IMR-90 (cell line): Measurements from ENCODE around the gene GALNT17. TPM values are rescaled to one million over a fixed set of nuclear protein-coding genes. Genes with fewer than 3 reads are reported as not detected.

Source experiments
- ATAC-seq: fragments of 200-7000 bp; cut with Tn5 transposase; 2 replicates; pipeline ENCODE4 v1.9.1; 2020; ENCODE audit warnings: low read depth, mild to moderate bottlenecking, moderate library complexity
- BruUV-seq: library from RNA; stranded (reverse); fragments of 400-500 nt; replicated peaks from 2 replicates; lab custom pipeline; 2021; lab: Mats Ljungman, UMichigan
- CTCF ChIA-PET: fragments of 300-600 bp; formaldehyde crosslinking; extraction: SDS; loops from one replicate; lab custom pipeline; 2021; ENCODE audit warnings: antibody characterized with exemption; lab: Yijun Ruan, JAX
- POLR2A ChIA-PET: fragments of 300-600 bp; sonication (Branson Sonifier 250); formaldehyde crosslinking; loops from one replicate; lab custom pipeline; 2022; ENCODE audit warnings: antibody characterized with exemption; ENCODE audit not compliant: unreplicated experiment; lab: Charles Lee
- DNase-seq: peaks from one replicate; pipeline ENCODE4 v3.0.0; 2013
- H2AFZ ChIP-seq: replicated peaks from 2 replicates; pipeline ENCODE3; 2013; ENCODE audit warnings: low read length, mild to moderate bottlenecking; ENCODE audit not compliant: poor library complexity
- H2AK5ac ChIP-seq: 2 replicates; pipeline ENCODE4 v1.6.1; 2013; ENCODE audit warnings: low read depth, low read length, inconsistent platforms
- H2AK9ac ChIP-seq: replicated peaks from 2 replicates; pipeline ENCODE3; 2013; ENCODE audit warnings: mild to moderate bottlenecking, low read depth, low read length, moderate library complexity; ENCODE audit not compliant: poor library complexity
- H2BK120ac ChIP-seq: 2 replicates; pipeline ENCODE4 v1.6.1; 2013; ENCODE audit warnings: low read depth, low read length, inconsistent platforms
- H2BK15ac ChIP-seq: 3 replicates; pipeline ENCODE4 v1.6.1; 2013; ENCODE audit warnings: low read depth, low read length, inconsistent platforms
- H2BK20ac ChIP-seq: 2 replicates; pipeline ENCODE4 v1.6.1; 2013; ENCODE audit warnings: low read depth, mild to moderate bottlenecking, inconsistent platforms, low read length, moderate library complexity
- H2BK5ac ChIP-seq: 2 replicates; pipeline ENCODE4 v1.6.1; 2013; ENCODE audit warnings: mild to moderate bottlenecking, low read depth, low read length, inconsistent platforms; ENCODE audit not compliant: poor library complexity, severe bottlenecking
- H3K14ac ChIP-seq: replicated peaks from 2 replicates; pipeline ENCODE4 v1.6.1; 2013; ENCODE audit warnings: low read depth, low read length, inconsistent platforms
- H3K18ac ChIP-seq: 2 replicates; pipeline ENCODE4 v1.6.1; 2013; ENCODE audit warnings: low read depth, low read length, control low read depth
- H3K23ac ChIP-seq: 2 replicates; pipeline ENCODE4 v1.6.1; 2013; ENCODE audit warnings: low read depth, low read length, inconsistent platforms
- H3K27ac ChIP-seq: 2 replicates; pipeline ENCODE4 v1.5.1; 2013; ENCODE audit warnings: mild to moderate bottlenecking, control low read depth, low read length; ENCODE audit not compliant: insufficient read depth
- H3K27me3 ChIP-seq: 2 replicates; pipeline ENCODE4 v1.6.1; 2013; ENCODE audit warnings: low read length; ENCODE audit not compliant: control insufficient read depth, insufficient read depth
- H3K36me3 ChIP-seq: 2 replicates; pipeline ENCODE4 v1.6.1; 2013; ENCODE audit warnings: low read length, mixed read lengths; ENCODE audit not compliant: control insufficient read depth, insufficient read depth
- H3K4ac ChIP-seq: 2 replicates; pipeline ENCODE4 v1.6.1; 2013; ENCODE audit warnings: low read depth, low read length, inconsistent platforms
- H3K4me1 ChIP-seq: 2 replicates; pipeline ENCODE4 v1.6.1; 2013; ENCODE audit warnings: low read length, mixed read lengths; ENCODE audit not compliant: control insufficient read depth, insufficient read depth
- H3K4me2 ChIP-seq: 2 replicates; pipeline ENCODE4 v1.6.1; 2013; ENCODE audit warnings: low read depth, mild to moderate bottlenecking, control low read depth, low read length, moderate library complexity
- H3K4me3 ChIP-seq: 2 replicates; pipeline ENCODE4 v1.5.1; 2013; ENCODE audit warnings: low read depth, mild to moderate bottlenecking, control low read depth, low read length, moderate library complexity; ENCODE audit not compliant: insufficient read depth
- H3K56ac ChIP-seq: 2 replicates; pipeline ENCODE4 v1.6.1; 2013; ENCODE audit warnings: low read length, inconsistent platforms; ENCODE audit not compliant: insufficient read depth; ENCODE audit errors: extremely low read depth
- H3K79me1 ChIP-seq, 2 experiments: 2 replicates each; pipeline ENCODE4 v1.6.1; 2013; ENCODE audit warnings: low read length in 2 of 2, inconsistent platforms in 1 of 2, low read depth in 1 of 2
- H3K9ac ChIP-seq: 2 replicates; pipeline ENCODE4 v1.6.1; 2013; ENCODE audit warnings: low read depth, low read length, control low read depth
- H3K9me1 ChIP-seq: 2 replicates; pipeline ENCODE4 v1.6.1; 2013; ENCODE audit warnings: low read length, inconsistent platforms; ENCODE audit not compliant: insufficient read depth
- H3K9me3 ChIP-seq: 2 replicates; pipeline ENCODE4 v1.6.1; 2013; ENCODE audit warnings: low read length; ENCODE audit not compliant: control insufficient read depth, insufficient read depth
- H4K20me1 ChIP-seq: 2 replicates; pipeline ENCODE4 v1.6.1; 2013; ENCODE audit warnings: low read length, inconsistent platforms; ENCODE audit not compliant: insufficient read depth
- H4K5ac ChIP-seq: 2 replicates; pipeline ENCODE4 v1.6.1; 2013; ENCODE audit warnings: mild to moderate bottlenecking, low read depth, low read length, control low read depth
- H4K8ac ChIP-seq, 2 experiments: 2 replicates each; pipeline ENCODE4 v1.6.1; 2013; ENCODE audit warnings: low read depth in 2 of 2, low read length in 2 of 2, control low read depth in 1 of 2, inconsistent platforms in 1 of 2
- H4K91ac ChIP-seq: 2 replicates; pipeline ENCODE4 v1.6.1; 2013; ENCODE audit warnings: low read depth, low read length, inconsistent platforms; ENCODE audit not compliant: insufficient read depth
- BHLHE40 ChIP-seq: fragments of 150-350 bp; IDR thresholded peaks from 2 replicates; pipeline ENCODE4 v1.6.1; 2016; ENCODE audit warnings: mild to moderate bottlenecking, low read depth, low read length
- CEBPB ChIP-seq: IDR thresholded peaks from 2 replicates; pipeline ENCODE4 v1.6.1; 2012; ENCODE audit warnings: low read depth, low read length, improper control_type of control experiment
- CHD1 ChIP-seq: IDR thresholded peaks from 2 replicates; pipeline ENCODE4 v1.6.1; 2012; ENCODE audit warnings: low read depth, low read length, improper control_type of control experiment
- FOS ChIP-seq: fragments of 150-350 bp; IDR thresholded peaks from 2 replicates; pipeline ENCODE4 v1.6.1; 2016; ENCODE audit warnings: low read depth, low read length
- MAFK ChIP-seq: IDR thresholded peaks from 2 replicates; pipeline ENCODE4 v1.6.1; 2012; ENCODE audit warnings: low read depth, low read length, improper control_type of control experiment
- MAZ ChIP-seq: IDR thresholded peaks from 2 replicates; pipeline ENCODE4 v1.6.1; 2012; ENCODE audit warnings: low read depth, mild to moderate bottlenecking, low read length, improper control_type of control experiment, moderate library complexity, borderline replicate concordance
- MXI1 ChIP-seq: IDR thresholded peaks from 2 replicates; pipeline ENCODE4 v1.6.1; 2012; ENCODE audit warnings: low read depth, mild to moderate bottlenecking, low read length, moderate library complexity, borderline replicate concordance
- NFE2L2 ChIP-seq: fragments of 150-350 bp; IDR thresholded peaks from 2 replicates; pipeline ENCODE4 v1.6.1; 2016; ENCODE audit warnings: low read depth, mild to moderate bottlenecking, low read length
- POLR2A ChIP-seq: IDR thresholded peaks from 2 replicates; pipeline ENCODE4 v1.6.1; 2012; ENCODE audit warnings: mild to moderate bottlenecking, low read depth, low read length
- RAD21 ChIP-seq: IDR thresholded peaks from 2 replicates; pipeline ENCODE4 v1.6.1; 2012; ENCODE audit warnings: low read length, improper control_type of control experiment
- RCOR1 ChIP-seq: IDR thresholded peaks from 2 replicates; pipeline ENCODE4 v1.6.1; 2012; ENCODE audit warnings: mild to moderate bottlenecking, low read length, improper control_type of control experiment; ENCODE audit not compliant: insufficient replicate concordance
- RFX5 ChIP-seq: IDR thresholded peaks from 2 replicates; pipeline ENCODE4 v1.8.0; 2012; ENCODE audit warnings: low read depth, mild to moderate bottlenecking, low read length, moderate library complexity
- USF2 ChIP-seq: fragments of 150-350 bp; IDR thresholded peaks from 2 replicates; pipeline ENCODE4 v1.6.1; 2017; ENCODE audit warnings: mild to moderate bottlenecking, antibody characterized with exemption, low read length, low read depth
- WGBS, 2 experiments: methylation state at CpG; one replicate each; pipeline versions ENCODE4 v1.1.5 to v1.1.7; 2013; ENCODE audit warnings: missing lambda C conversion rate in 2 of 2; ENCODE audit not compliant: insufficient read length in 1 of 2; ENCODE audit errors: extremely low coverage in 2 of 2; 5-methylcytosine and 5-hydroxymethylcytosine counted together
- dilution Hi-C: fragments of 300-500 bp; cut with HindIII; formaldehyde crosslinking; loops from one replicate; pipeline ENCODE4 v1.14.3; 2018; ENCODE audit warnings: low sequenced_read_pairs; ENCODE audit not compliant: unreplicated experiment
- in situ Hi-C: fragments of 300-500 bp; cut with MboI; formaldehyde crosslinking; loops from 3 replicates; pipeline ENCODE4 v1.14.3; 2019; ENCODE audit warnings: low sequenced_read_pairs, inconsistent platforms, mixed read lengths
- intact Hi-C: fragments of 100-400 bp; cut with micrococcal nuclease; formaldehyde crosslinking; loops from 2 replicates; pipeline ENCODE4 v1.10.0; 2022
- polyA plus RNA-seq, 3 experiments: library from polyadenylated mRNA; depleted of rRNA; stranded (reverse); fragments of >200 nt; gene quantifications; 2 replicates each; pipeline ENCODE4 v1.2.3, GENCODE V29; 2012; ENCODE audit warnings: low replicate concordance in 1 of 3
- total RNA-seq: library from RNA; depleted of rRNA; stranded (reverse); fragments of >200 nt; gene quantifications from 2 replicates; pipeline ENCODE4 v1.2.3, GENCODE V29; 2012
- TF ChIP-seq, protein P1 (sequence below): conservative IDR thresholded peaks from 2 replicates; pipeline ENCODE4 v1.5.1; 2012; ENCODE audit warnings: mild to moderate bottlenecking, low read depth, low read length, improper control_type of control experiment
- TF ChIP-seq, protein P2 (sequence below): fragments of 150-350 bp; IDR thresholded peaks from 2 replicates; pipeline ENCODE4 v1.6.1; 2016; ENCODE audit warnings: low read depth, mild to moderate bottlenecking, low read length, moderate library complexity, borderline replicate concordance

The GALNT17 gene
- total and polyA plus RNA-seq, 2 of the 4 experiments (the other 2 are of a cell fraction): not detected

DNA sequence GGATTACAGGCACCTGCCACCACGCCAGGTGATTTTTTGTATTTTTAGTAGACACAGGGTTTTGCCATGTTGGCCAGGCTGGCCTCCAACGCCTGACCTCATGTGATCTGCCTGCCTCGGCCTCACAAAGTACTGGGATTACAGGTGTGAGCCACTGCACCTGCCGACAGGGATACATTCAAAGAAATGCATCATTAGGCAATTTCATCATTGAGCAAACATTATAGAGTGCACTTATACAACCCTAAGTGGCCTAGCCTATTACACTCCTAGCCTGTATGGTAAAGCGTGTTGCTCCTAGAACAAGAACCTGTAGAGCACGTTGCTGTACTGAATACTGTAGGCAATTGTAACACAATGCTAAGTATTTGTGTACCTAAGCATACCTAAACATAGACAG, 350.3 kb downstream of the GALNT17 start:
- Histone ChIP-seq H3K27ac (no peak overlapping the region), H3K56ac (no peak overlapping the region), H3K9me1 (no peaks in the 10 kb centered on the region), H2AK5ac (no peak overlapping the region), H3K4me3 (no peak overlapping the region), H4K91ac (no peak overlapping the region), H3K4ac (no peak overlapping the region), H3K9me3 (peaks cover 31% of the 10 kb centered on the region), H3K4me2 (no peak overlapping the region), H4K5ac (no peak overlapping the region), H3K14ac (no peak overlapping the region), H3K9ac (no peak overlapping the region), H3K23ac (no peak overlapping the region), H2AFZ (no peak overlapping the region), H2BK15ac (no peak overlapping the region), H3K79me1 (no peaks in the 10 kb centered on the region), H3K4me1 (no peaks in the 10 kb centered on the region), H2BK120ac (no peak overlapping the region), H2AK9ac (no peak overlapping the region), H3K27me3 (no peaks in the 10 kb centered on the region), H4K8ac (no peak overlapping the region), H2BK5ac (no peak overlapping the region), H2BK20ac (no peak overlapping the region), H3K18ac (no peak overlapping the region), H3K36me3 (no peaks in the 10 kb centered on the region), H4K20me1 (no peaks in the 10 kb centered on the region)
- dilution Hi-C loops: no loop called here
- ChIA-PET CTCF (no interaction called here), POLR2A (no interaction called here)
- 67% methylated on average over 1 of the region's 6 CpGs; no CpG with 5 or more reads in 1 of the 2 experiments for WGBS, 2 experiments
- no peak for TF ChIP-seq USF2
- TF ChIP-seq, protein P1, sequence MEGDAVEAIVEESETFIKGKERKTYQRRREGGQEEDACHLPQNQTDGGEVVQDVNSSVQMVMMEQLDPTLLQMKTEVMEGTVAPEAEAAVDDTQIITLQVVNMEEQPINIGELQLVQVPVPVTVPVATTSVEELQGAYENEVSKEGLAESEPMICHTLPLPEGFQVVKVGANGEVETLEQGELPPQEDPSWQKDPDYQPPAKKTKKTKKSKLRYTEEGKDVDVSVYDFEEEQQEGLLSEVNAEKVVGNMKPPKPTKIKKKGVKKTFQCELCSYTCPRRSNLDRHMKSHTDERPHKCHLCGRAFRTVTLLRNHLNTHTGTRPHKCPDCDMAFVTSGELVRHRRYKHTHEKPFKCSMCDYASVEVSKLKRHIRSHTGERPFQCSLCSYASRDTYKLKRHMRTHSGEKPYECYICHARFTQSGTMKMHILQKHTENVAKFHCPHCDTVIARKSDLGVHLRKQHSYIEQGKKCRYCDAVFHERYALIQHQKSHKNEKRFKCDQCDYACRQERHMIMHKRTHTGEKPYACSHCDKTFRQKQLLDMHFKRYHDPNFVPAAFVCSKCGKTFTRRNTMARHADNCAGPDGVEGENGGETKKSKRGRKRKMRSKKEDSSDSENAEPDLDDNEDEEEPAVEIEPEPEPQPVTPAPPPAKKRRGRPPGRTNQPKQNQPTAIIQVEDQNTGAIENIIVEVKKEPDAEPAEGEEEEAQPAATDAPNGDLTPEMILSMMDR: no peak
- TF ChIP-seq MAFK: no peak
- no peak for TF ChIP-seq BHLHE40
- TF ChIP-seq RFX5: no peak
- TF ChIP-seq, protein P2, sequence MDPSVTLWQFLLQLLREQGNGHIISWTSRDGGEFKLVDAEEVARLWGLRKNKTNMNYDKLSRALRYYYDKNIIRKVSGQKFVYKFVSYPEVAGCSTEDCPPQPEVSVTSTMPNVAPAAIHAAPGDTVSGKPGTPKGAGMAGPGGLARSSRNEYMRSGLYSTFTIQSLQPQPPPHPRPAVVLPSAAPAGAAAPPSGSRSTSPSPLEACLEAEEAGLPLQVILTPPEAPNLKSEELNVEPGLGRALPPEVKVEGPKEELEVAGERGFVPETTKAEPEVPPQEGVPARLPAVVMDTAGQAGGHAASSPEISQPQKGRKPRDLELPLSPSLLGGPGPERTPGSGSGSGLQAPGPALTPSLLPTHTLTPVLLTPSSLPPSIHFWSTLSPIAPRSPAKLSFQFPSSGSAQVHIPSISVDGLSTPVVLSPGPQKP: no peak
- TF ChIP-seq CHD1: no peak
- no peak for TF ChIP-seq RAD21
- TF ChIP-seq MXI1: no peak
- TF ChIP-seq RCOR1: no peak
- TF ChIP-seq CEBPB: no peak
- no peak for TF ChIP-seq FOS
- TF ChIP-seq MAZ: no peak
- TF ChIP-seq POLR2A: no peak
- no peak for TF ChIP-seq NFE2L2
- BruUV-seq: no TSS peak
- no peak for DNase-seq
- intact Hi-C loops: no loop called here
- in situ Hi-C loops: no loop called here
- ATAC-seq: no peak
